8988T (cell line): Measurements from ENCODE around the gene SCAF11.

ENCODE experiments used
- DNase-seq: peaks from one replicate; pipeline ENCODE4 v3.0.0; 2011

SCAF11 gene

GRCh38 chr12:45977620-45978019 is 12.8 kb downstream of the SCAF11 start:
- DNase-seq = no peak

- no peak for DNase-seq
Measured at GRCh38 chr12:45975506-45975905, 14.9 kb downstream of the SCAF11 start.

GRCh38 chr12:45974883-45975282 is 15.5 kb downstream of the SCAF11 start:
- no peak for DNase-seq

DNA sequence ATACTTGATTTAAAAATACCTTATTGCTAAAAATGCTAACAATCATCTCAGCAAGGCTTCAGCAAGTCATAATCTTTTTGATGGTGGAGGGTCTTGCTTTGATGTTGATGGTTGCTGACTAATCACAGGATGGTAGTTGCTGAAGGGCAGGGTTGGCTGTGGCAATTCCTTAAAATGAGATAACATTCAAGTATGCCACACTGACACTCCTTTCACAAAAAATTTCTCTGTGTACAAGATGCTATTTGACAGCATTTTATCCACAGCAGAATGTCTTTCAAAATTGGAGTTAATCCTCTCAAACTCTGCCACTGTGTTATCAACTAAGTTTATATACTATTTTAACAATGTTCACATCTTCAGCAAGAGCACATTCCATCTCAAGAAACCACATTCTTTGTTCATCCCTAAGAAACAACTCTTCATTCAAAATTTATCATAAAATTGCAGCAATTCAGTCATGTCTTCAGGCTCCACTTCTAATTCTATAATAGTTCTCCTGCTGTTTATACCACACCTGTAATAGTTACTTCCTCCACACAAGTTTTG is 16.1 kb downstream of the SCAF11 start:
- no peak for DNase-seq

GRCh38 chr12:45973526-45973925 is 16.8 kb downstream of the SCAF11 start:
- no peak for DNase-seq

GRCh38 chr12:45970391-45970790 is 20.0 kb downstream of the SCAF11 start:
- no peak for DNase-seq

GRCh38 chr12:45969084-45969483 is 21.3 kb downstream of the SCAF11 start:
- DNase-seq = no peak

DNA sequence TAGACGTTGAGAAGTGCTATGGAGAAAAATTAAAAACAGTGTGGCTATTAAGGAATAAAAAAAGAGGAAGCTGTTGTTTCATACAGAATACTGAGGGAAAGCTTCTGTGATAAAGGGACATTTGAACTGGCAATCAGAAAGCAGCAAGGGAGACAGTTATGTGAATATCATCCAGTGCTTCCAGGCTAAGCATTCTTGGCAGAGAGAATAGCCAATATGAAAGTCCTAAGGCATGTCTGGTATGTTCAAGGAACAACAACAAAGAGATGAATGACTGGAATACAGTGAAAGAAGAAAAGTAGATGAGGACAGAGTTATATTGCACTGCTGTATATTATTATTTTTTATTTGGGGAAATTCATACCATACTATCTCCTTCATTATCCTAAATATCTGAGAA is 23.9 kb downstream of the SCAF11 start:
- DNase-seq = no peak

DNA sequence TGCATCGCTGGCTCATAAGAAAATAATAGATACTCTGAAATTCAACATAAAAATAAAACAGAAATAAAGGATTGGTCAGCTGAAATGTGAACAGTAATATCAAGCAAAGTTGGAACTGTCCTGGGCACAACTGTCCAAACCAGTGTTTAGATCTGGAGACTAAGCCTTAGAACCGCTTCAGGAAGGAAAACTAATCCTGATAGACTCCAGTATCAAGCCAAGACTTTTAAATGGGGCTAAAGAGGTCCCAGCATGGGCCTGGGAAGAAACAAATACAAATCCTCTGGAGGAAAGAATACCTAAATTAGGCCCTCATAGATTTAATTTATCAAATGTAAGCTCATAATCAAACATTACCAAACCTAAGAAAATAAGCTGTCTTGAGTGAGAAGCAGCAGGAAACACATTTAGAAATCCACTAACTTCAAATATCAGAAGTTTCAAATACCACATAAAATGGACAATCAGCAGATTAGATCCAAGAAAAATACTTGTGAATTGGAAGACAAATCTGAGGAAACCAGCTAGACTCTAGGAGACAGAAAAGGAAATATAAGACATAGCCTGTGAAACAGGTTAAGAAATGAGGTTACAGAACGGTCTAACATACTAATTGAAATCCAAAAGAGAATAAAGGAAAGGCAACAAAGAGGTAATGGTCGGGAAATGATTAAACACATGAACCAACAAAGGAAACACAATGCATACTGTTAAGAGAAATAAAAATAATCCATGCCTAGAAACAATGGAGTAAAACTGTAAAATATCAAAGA is 27.6 kb downstream of the SCAF11 start:
- no peak for DNase-seq

- no peak for DNase-seq
Measured at GRCh38 chr12:45959728-45960127, 30.6 kb downstream of the SCAF11 start.

DNA sequence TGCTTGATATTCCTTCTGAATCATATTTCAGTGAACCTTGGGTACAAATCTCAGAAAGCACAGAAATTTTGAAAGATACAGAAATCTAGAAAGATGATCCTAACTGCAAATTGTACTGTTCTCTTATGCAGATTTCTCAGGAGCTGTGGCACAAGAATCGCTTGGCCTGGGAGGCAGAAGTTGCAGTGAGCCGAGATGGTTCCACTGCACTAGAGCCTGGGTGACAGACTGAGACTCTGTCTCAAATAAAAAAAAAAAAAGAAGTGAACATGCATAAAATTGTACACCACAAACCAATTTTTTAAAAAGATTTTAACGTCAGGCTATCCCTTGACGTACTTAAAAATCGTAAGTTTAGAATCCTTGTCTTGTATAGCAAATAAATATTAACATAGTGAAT is 31.3 kb downstream of the SCAF11 start:
- DNase-seq = no peak

GRCh38 chr12:45948546-45948945 is 41.8 kb downstream of the SCAF11 start:
- no peak for DNase-seq

DNA sequence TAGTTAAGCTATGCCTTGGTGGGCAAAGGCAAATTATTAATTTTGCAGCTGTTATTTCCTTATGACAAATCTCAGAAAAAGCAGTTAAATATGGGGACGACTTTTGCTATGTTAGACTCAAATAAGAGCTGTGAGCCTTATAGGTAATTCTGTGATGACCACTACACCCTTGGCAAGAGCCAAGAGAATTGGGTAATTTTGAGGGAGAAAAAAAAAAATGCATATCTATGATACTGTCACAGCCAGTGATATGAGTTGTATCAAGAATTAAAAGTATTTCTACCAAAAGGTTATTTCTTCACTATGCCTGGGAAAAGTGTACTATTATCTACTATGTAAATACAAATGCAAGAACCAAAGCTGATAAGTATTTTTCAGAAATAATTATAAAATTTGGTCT is 43.9 kb downstream of the SCAF11 start:
- no peak for DNase-seq

DNA sequence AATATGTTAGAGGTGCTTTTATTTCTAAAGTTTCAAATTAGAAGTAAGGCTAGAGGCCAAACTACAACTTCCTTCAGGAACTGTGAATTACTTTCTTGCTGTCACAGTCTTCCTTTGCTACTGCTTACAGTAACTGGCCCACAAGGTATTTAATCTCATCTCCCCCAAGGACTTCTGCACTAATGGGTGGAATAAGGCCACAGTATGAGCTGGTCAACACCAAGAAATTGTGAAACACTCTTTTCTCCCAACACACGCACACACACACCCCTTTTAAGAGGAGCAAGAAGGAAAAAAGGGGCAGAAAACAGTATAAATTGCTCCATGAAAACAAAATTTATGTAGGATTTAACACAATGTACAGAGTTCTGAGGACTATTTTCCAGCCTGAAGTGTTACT is 45.6 kb downstream of the SCAF11 start:
- DNase-seq = no peak

- no peak for DNase-seq
Measured at GRCh38 chr12:45939759-45940158, 50.6 kb downstream of the SCAF11 start.

DNA sequence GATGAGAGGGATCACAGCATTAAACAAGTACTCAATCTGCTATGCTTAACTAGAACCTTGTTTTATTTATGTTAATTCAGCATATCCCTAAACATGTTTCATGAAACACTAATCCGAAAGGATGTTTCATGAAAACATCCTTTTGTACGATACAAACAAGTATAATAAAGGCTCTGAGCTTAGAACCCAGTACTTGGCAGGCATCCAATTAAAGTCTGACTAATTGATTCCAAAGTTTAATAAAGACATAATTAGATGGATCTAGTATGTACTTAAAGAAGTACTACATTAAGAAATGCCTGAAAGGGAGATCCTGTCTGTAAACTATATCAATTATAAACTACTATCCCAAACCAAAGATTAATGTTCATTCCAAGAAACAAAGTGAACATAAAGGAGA is 51.8 kb downstream of the SCAF11 start:
- no peak for DNase-seq

- no peak for DNase-seq
Measured at GRCh38 chr12:45934956-45935355, 55.4 kb downstream of the SCAF11 start.

DNA sequence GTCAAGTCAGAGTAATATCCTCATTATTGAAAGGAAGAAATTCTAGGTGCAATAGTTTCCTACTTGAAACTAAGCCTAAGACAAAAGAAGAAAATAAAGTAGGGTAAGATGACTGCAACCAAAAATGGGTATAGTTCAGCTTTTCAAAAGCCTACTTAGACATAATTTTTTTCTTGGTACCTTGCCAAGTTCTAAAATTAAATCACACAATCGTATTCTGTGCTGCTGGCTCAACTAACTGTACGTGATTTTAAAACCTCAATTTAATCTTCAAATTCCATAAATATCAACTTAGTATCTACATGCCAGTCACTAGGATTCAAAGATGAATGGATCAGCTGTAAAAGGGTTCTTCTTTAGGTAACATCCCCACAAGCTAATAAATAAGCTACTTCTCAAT is 56.9 kb downstream of the SCAF11 start:
- no peak for DNase-seq

- no peak for DNase-seq
Measured at GRCh38 chr12:45930369-45930768, 60.0 kb downstream of the SCAF11 start.

DNA sequence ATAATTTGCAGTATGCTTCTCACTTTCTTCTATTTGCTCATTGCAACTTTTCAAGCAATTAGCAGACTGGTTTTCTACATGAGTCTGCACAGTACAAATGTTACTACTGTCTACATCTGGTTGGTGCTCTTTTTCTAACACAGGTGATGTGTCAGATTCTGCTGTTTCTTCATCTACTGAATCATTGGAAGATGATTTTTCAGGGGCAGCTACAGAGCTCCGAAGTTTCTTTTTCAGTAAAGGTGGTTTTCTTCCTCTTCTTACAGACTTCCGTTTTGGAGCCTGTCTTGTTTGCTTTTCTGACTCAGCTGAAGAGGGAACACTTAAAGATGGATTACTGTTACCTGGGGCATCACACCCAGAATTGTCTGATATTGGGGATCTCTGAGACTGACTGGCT is 62.1 kb downstream of the SCAF11 start:
- no peak for DNase-seq

DNA sequence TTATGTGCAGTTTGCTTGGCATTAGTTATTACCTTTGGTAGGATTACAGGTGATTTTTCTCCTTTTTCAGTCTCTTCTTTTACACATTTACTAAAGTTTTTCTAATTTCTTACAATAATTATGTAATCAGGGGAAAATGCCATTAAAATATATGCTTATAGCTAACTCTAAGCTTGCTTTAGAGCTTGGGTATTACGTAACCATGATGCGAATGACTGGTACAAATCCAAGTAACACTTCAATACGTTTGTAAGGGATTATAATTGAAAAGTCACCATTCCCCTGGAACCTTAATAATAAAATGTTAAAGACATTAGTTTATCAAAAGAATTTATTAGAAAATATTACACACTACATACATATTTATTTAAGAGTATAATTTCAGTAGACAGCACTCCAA is 71.6 kb downstream of the SCAF11 start:
- DNase-seq = no peak

DNA sequence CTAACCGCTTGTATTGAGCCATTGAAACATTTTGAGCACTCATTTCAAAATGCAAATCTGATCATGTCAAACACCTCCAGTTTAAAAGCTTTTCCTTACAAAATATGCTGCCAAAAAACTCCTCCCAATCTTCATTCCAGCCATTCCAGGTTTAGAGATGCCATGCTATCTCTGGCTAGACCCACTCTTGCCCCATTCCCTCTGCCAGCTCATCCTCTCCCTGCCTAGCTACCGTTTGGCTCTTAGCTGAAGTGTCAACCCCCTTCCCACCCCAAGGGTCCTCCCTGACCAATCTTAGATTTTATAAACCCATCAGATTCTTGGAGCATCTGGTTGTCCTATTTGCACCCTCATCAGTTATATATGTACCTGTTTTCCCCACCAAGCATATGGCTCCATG is 75.0 kb downstream of the SCAF11 start:
- no peak for DNase-seq

DNA sequence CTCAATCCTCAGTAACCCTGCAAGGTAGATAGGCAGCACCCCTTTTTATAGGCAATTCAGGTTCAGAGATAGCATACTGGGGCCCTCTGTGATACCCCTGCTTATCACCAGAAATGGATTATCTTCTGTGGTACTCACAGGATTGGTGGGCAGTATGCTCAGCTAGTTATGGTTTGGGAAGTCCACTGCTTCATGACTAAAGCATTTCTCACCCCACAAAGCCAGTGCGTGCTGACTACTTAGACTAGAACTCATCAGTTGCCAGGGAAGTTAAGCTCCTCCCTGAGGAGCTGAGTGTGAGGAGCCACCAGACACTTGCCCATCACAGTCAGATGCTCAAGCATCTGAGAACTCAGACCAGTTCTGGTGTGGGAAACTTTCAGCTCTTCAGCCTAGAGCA is 76.3 kb downstream of the SCAF11 start:
- DNase-seq = no peak

DNA sequence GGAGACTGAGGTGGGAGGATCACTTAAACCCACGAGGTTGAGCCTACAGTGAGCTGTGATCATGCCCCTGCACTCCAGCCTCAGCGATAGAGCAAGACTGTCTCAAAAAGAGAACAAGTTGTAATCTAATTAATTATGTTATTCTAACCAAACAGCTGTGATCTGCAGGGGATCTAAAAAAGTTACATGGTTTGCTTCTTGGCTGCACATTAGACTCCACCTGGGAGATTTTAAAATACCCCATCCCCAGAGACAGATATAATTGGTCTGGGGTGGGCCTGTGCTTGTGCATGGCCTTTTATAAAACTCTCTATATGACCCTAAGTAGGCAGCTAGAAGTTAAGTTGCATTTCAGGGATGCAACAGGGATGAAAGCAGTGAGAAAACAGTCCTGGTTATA is 76.7 kb downstream of the SCAF11 start:
- no peak for DNase-seq

DNA sequence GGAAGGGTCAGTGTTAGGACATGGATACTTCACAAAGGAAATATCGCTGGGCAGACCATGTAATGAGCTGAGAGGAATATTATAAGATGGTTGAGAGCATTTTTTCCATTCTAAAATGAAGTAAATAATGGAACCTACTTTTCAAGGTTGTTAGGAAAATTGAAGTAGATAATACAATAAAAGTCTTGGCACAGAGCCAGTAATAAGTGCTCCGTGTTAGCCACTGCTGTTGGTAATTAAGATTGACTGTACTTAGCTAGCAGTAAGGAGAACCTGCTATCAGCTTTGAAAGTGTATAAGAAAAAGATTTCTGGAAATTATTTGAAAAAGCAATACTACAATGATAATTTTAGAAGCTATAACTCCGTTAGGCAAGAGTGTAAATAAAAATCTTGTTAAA is 77.6 kb downstream of the SCAF11 start:
- no peak for DNase-seq
